HG03066 (cell line): ENCODE data around the gene UBE2L5.
"Not testable (repeated sequence)": the region's sequence is repeated elsewhere in the genome, so short reads cannot be mapped to it uniquely, and the experiment has no call there.

Source experiments
- ATAC-seq: cut with Tn5 transposase; IDR thresholded peaks from one replicate; pipeline ENCODE4 v1.9.1; 2021; ENCODE audit warnings: low read depth; ENCODE audit not compliant: unreplicated experiment

Gene UBE2L5

DNA sequence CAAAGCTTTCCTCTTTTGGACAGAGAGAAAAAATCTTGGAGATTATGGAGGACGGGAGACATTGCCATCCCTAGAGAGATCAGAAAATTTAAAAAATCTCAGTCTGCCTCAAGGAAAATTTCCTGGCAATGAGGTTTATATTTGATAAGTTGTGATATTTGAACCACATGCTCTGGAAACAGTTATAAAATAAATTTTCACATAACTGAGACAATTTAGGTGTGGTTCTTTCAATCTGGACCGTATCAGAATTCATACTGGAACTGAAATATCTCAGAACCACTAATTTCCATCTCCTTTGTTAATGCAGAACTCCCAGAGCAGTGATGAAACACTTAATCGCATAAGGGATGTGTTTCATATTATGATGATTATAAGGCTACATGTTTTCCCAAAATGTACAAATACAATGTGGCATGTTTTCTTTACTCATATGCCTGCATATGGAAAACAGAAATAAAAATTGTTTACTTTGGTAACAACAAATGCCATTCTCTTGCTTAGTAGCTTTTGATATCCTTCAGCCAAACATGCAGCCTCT is 13.7 kb downstream of the UBE2L5 start:
- no peak for ATAC-seq

DNA sequence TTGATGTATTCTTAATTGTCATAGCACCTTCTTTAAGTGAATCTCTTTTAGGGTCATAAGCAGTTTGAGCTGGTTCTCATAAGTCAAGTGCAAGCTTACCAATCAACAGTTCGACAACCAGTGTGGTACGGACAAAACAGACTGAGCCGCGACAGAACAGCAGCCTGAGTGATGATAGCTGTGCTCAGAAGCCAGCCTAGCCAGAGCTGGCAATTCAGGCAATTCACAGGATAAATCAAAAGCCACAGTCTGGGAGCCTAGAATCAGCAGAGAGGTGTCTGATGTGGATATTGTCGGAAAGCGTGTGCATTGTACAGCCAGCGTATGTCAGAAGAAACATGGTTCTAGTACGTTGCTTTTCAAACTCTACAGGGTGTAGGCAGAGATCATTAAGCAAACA is 14.9 kb downstream of the UBE2L5 start:
- no peak for ATAC-seq

DNA sequence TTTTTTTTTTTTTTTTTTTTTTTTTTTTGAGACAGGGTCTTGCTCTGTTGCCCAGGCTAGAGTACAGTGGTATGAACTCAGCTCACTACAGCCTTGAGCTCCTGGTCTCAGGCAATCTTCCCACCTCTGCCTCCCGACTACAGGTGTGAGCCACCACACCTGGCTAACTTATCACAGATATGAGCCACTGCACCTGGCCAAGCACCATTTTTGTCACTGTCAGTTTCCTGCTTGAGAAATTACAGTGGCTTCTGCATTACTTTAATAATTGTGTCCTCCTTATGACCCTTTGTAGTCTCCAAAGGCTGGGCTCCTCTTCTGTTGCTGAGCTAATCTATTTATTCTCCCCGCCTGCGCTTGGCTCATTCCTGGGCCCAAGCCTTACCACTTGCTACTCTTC is 16.0 kb downstream of the UBE2L5 start:
- no peak for ATAC-seq

DNA sequence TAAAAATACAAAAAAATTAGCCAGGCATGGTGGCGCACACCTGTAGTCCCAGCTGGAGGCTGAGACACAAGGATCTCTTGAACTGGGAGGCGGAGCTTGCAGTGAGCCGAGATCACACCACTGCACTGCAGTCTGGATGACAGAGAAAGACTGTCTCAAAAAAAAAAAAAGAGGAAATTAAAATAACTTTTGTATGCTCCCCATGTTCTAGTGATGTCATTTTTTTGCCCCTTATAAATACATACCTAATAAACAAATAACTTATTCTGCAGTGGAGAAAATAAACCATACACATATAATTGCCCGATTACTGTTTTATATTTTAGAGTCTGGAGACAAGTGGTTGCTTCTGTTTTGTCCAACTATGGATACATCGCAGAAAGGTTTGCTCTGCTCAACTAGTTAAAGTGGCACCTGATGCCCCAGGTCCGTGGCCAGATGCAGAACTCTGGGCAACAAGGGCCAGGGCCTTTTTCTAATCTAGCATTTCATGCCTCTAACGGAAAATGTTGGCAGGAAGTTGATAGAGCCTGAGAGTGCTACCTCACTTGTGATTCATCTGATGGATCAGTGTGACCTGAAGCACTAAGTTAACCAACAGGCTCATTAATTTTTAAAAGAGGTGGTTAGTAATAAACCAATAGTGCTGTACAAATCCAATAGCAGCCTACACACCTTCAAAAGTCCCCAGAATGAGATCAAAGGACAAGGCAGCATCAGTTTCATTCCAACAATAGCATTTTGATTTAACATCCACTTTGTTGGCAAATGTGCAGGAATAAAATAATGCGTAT is 18.8 kb downstream of the UBE2L5 start:
- no peak for ATAC-seq

DNA sequence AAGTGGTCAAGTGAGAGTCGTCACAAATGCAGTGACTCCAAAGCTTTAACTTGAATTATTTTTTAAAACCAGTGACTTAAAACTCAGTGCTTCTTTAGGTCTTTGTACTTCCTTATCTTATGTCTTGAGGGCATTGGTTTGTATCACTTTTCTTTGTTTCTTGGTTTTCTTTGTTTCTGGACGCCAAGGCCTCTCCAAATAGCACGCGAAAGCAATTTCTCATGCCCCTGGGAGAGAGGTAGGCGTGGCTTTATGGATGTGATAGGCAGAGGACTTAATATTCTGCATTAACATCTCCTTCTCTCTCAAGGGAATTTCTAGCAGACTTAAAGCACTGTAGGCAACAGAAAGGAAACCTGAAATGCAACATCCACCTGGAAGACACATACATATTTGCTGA is 20.6 kb downstream of the UBE2L5 start:
- ATAC-seq: no peak

DNA sequence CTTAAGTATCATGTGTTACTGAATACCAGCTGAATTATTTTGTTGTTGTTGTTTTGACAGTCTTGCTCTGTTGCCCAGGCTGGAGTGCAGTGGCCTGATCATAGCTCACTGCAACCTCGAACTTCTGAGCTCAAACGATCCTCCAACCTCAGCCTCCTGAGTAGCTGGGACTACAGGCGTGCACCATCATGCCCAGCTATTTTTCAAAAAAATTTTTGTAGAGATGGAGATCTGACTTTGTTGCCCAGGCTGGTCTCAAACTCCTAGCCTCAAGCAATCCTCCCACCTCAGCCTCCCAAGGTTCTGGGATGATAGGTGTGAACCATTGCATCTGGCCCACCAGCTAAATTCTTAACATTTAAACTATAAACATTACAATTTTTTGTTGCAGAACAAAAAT is 21.2 kb downstream of the UBE2L5 start:
- ATAC-seq: not testable (repeated sequence)

DNA sequence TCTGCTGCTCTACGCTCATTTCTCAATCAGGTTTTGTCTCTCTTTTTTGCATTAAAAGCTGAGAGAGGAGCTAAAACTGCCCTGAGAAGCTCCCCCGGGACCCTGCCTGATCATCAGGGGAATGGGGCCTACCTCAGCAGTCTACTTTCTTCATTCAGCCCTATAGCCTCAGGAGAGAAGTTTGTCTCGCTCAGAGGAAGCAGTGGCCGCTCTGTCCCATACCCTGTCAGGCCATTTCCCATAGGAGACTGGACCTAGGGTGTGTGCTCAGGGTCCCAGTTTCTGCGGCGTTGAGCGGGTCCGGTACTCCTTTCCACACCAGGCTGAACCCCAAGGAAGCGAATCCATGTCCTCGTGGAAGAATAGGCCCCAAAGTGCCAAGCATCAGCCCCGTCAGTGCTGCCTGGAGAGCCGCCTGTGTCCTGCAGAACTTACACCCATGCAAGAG is 21.7 kb downstream of the UBE2L5 start:
- no peak for ATAC-seq

DNA sequence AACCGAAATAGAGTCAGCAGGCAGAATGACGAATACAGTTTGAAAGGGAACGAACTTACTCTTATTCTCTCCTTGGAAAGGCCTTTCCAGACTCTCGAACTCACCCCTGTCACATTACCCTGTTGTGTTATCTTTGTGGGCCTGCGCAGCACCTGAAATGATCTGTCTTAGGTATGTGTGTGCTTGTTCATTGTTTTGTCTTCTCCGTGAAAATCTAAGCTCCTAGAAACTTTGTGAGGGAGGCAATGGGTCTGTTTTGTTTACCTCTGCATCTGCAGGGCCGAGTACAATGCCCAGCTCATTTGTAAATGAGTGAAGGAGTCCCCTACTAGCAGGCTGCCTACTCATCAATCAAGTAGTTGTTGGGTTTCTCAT is 23.8 kb downstream of the UBE2L5 start:
- ATAC-seq: peak; percentile 11

DNA sequence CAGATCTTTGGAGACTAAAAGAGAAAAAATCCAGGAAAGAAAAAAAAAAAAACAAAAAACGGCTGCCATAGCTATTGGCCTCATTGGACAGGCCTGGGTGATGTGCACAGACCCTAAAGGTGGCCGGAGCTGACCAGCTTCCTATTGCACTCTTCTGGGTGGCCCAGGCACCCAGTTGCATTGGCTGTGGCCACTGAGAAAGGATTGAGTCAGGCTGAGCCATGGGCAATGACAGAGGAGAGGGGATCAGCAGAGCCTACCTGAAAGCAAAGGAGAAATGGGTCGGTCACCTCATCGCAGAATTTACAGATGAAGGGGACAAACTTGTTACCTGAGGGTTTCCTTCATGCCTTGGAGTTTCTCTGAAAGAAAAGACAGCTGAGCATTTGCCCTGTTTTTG is 26.1 kb downstream of the UBE2L5 start:
- ATAC-seq: no peak

DNA sequence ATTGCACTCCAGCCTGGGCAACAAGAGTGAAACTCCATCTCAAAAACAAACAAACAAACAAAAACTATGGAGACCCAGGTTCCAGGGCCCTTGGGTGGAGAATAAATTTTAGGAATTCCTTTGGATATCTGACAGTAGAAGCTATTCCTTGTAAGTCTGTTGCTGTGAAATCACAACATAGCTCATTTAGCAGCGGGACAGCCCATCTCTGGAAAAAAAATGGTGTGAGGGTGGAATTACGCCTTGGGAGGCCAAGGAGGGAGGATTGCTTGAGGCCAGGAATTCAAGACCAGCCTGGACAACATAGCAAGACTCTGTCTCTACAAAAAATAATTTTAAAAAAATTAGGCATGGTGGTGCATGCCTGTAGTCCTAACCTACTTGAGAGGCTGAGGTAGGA is 27.8 kb downstream of the UBE2L5 start:
- no peak for ATAC-seq

DNA sequence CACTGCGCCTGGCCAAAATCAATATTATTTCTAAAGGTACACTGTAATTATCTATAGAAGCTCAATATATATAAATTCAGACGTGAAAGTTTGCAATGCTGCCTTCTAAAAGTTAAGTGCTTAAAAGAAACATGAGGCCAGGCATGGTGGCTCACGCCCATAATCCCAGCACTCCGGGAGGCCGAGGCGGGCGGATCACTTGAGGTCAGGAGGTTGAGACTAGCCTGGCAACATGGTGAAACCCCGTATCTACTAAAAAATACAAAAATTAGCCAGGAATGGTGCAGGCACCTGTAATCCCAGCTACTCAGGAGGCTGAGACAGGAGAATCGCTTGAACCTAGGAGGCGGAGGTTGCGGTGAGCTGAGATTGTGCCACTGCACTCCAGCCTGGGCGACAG is 29.2 kb downstream of the UBE2L5 start:
- not testable (repeated sequence) for ATAC-seq

DNA sequence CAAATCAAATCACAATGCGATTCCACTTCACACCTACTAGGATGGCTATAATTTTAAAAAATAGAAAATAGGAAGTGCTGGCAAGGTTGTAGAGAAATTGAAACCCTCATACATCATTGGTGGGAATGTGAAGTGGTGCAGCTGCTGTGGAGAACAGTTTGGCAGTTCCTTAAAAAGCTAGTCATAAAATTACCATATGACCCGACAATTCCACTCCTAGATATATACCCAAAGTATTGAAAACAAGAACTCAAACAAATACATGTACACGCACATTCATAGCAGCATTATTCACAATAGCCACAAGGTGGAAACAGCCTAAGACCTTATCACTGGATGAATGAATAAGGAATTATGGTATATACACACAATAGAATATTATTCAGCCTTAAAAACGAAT is 31.4 kb downstream of the UBE2L5 start:
- ATAC-seq: no peak

DNA sequence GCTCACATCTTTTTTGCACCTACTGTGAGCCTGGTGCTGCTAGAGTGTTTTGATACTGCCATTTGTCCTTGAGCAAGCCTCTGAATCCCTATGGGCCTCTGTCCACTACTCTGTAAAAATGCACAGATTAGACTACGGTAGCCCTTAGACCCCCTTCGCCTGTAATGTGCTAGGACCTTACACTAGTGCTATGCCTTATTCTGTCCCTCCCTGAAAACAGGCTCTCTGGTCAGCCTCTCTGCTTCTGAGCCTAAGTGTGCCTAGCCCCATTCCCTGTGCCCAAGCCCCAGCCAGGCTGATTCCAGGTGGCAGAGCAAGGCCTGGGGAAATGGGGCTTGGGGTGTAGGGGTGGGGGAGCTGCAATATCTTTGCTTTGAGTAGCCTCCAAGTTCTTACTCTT is 32.7 kb downstream of the UBE2L5 start:
- ATAC-seq: no peak

DNA sequence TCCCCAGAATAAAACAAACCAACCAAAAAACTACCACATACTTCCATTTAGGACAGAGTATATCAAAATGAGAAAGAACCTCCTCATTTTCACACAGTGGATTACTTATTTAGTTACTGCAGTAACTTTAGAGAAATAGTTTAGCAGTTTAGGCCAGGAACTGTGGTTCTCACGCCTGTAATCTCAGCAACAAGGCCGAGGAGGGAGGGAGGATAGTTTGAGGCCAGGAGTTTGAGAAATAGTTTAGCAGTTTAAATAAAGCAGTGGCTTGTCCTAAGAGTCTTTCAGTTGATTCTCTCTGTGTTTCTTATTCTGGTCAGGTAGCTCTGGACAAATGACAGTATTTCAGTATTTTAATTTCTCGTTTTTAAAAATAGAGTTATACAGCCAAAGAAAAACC is 34.0 kb downstream of the UBE2L5 start:
- ATAC-seq: no peak

DNA sequence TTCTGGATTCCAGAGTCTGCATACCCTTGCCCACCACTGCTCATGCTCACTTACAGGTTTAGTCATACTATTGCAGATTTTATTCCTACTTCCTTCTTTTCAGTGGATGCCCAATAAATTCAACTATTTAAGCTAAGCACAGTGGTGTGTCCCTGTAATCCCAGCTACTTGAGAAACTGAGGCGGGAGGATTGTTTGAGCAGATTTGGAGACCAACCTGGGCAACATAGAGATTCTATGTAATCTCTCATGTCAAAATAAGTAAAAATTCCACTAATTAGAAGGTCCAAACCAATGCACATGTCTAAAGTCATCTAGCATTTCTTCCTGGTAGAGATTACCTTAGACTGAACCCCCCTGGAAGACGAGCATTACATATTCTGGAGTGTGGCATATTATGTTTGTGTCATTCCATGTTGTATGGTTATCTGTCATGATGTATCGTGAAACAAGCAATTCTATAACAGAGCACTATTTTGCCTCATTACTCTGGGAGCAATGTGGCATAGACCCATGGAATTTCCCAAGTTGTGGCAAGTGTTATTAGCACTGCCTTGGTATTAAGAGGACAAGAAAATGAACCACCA is 35.1 kb downstream of the UBE2L5 start:
- ATAC-seq: no peak

DNA sequence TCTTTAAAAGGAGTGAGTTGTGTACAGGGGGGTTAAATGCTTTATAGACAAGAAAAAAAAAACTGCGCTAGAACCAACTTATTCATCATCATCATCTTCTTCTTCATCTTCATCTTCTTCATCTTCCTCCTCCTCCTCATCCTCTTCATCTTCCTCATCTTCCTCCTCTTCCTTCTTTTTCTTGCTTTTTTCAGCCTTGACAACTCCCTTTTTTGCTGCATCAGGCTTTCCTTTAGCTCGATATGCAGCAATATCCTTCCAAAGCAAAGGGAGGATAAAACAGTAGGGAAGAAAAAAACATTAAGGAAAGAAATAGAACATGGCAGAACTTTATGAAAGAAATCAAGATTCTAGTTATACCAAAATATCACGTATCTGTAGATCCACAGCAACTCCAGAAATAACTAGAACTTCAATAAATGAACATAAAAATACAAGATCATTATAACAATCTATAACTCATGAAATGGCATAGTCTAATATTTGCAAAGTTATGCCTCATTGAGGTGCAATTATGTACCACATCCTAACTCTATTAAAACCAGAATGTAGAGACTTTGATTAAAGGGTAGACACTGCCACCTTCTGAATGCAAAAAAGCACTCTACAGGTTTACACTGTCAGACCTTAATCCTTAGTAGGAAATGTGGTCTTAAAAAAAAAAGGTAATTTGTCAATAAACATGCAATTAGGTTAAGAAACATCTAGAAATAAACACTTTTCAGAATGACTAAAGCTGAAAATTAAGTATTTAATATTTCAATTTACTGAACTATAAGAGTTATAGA is 39.2 kb downstream of the UBE2L5 start:
- ATAC-seq: not testable (repeated sequence)

DNA sequence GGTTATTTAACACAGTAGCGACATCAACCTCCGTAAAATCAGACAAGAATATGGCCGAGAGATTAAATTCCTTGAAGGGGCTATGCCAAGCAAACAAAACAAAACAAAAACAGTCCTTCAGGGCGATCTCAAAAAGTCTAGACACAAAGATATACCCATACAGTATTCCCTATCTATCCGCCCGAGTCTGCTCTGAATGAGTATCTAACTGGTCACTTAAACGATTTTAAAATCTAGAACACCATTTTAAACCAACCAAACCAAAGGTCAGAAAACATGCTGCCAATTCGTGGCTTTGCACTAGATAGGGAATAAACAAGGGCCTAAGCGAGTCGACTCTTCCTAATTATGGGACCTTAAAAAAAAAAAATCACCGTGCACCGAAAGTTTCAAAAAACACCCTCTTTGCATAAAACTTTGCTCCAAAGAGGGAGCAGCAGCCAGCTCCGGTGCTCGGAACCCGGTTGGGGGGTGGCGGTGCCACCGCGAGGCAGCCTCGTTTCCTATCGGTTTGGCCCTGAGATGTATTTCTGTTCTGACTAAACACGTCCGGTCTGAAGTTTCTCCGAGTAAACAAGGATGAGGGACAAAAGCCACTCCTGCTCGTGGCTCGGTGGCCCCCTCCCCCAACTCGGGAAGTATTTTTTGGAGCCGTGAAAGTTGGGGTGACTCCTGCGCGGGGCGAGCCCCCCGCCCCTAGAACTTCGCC is 41.6 kb downstream of the UBE2L5 start:
- peak; percentile 36 for ATAC-seq

DNA sequence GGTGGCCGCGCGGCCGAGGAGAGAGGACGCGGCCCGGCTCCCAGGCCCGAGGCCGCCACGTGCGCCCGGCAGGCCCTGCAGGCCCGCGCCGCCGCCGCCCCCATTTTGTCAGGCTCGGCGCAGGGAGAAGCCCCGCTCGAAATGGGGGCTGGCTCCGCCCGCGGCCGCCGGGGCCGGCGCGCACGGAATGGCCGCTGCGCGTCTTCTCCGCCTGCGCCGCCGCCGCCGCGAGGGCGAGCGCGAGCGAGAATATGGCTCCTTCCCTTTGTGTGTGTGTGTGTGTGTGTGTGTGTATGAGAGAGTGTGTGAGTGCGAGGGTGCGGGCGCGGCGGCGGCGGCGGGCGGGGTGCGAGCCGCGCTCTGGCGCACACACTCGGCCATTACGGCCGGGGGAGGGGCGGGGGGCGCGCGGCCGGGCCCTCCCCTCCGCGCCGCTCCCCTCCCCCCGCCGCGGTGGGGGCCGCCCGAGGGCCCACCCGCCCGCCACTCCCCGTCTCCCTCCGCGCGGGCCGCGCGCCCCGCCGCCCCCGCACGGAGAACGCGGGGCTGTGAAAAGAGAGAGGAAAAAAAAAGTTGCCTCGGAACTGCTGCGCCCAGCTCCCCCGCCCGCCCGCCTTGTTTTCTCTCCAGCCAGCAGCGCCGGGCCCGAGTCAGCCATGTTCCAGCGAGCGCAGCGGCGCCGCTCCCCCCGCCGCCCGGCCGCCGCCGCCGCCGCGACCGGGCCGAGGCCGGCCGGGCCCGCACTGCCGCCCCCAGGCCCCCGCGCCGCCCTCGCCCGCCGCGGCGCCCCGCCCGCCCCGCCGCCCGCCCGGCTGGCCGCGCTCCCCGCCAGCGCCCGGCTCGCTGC is 42.4 kb downstream of the UBE2L5 start:
- ATAC-seq: peak; percentile 23

DNA sequence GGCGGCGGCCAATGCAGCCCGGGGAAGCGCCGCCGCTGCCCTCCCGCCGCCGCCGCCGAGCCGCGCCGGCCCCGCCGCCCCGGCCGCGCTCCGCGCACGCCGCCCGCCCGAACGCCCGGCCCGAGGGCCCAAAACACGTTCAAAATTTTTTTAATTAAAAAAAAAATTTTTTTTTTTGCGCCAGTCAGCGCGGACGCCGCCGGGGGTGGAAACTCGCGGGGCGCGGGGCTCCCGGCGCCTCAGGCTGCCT is 43.0 kb downstream of the UBE2L5 start:
- no peak for ATAC-seq
